Endothelial cell of umbilical vein (primary cell): Measurements from ENCODE around the gene ATRNL1. TPM values are rescaled to one million over a fixed set of nuclear protein-coding genes. Genes with fewer than 3 reads are reported as not detected.

Experiments
- BruUV-seq: library from RNA; stranded (reverse); fragments of 400-500 nt; replicated peaks from 2 replicates; lab custom pipeline; 2021; lab: Mats Ljungman, UMichigan
- CTCF ChIA-PET: fragments of 300-600, 350-600 bp; sonication (Branson Sonifier 250); formaldehyde crosslinking; loops from one replicate; lab custom pipeline; 2021; ENCODE audit warnings: antibody characterized with exemption, inconsistent platforms; lab: Charles Lee
- POLR2A ChIA-PET: fragments of 300-600, 350-600 bp; sonication (Branson Sonifier 250); formaldehyde crosslinking; loops from one replicate; lab custom pipeline; 2021; ENCODE audit warnings: antibody characterized with exemption, inconsistent platforms; lab: Charles Lee
- DNase-seq: peaks from one replicate; pipeline ENCODE4 v3.0.0-alpha.2; 2011; ENCODE audit warnings: low read depth, low spot score
- FAIRE-seq: peaks from 2 replicates; lab custom pipeline; 2011; peaks lifted over from hg19 to GRCh38; lab: Jason Lieb, UNC
- H2AFZ ChIP-seq: 2 replicates; pipeline ENCODE4 v1.6.0; 2012; ENCODE audit warnings: low read depth, low read length, control low read depth, inconsistent platforms
- H3K27ac ChIP-seq: 2 replicates; pipeline ENCODE4 v1.5.1; 2011; ENCODE audit warnings: low read depth, mild to moderate bottlenecking, control low read depth, low read length, moderate library complexity; ENCODE audit not compliant: insufficient read depth
- H3K27me3 ChIP-seq, 2 experiments: 2 replicates each; pipeline versions ENCODE4 v1.6.0 to v1.6.1; 2011; ENCODE audit warnings: low read length in 2 of 2, mixed read lengths in 1 of 2; ENCODE audit not compliant: control insufficient read depth in 2 of 2, insufficient read depth in 2 of 2
- H3K36me3 ChIP-seq, 2 experiments: 2 replicates in 1 of 2; 3 replicates in 1 of 2; pipeline ENCODE4 v1.5.1; 2011; ENCODE audit warnings: low read length in 2 of 2, mild to moderate bottlenecking in 1 of 2, moderate library complexity in 1 of 2; ENCODE audit not compliant: control insufficient read depth in 2 of 2, insufficient read depth in 2 of 2; ENCODE audit errors: extremely low read depth in 1 of 2
- H3K4me1 ChIP-seq: 3 replicates; pipeline ENCODE4 v1.5.1; 2011; ENCODE audit warnings: mild to moderate bottlenecking, low read length; ENCODE audit not compliant: control insufficient read depth, insufficient read depth; ENCODE audit errors: extremely low read depth
- H3K4me2 ChIP-seq: 2 replicates; pipeline ENCODE4 v1.6.1; 2011; ENCODE audit warnings: low read length, control low read depth, mixed read lengths; ENCODE audit not compliant: insufficient read depth
- H3K4me3 ChIP-seq, 3 experiments: fragments of 200-600 bp in 1 of 3; sonication (generic), shearing (Covaris generic) in 1 of 3; replicated peaks in 1 of 3; 2 replicates each; pipeline ENCODE4 v1.5.1; 2011 to 2016; ENCODE audit warnings: control low read depth in 3 of 3, low read length in 3 of 3, mild to moderate bottlenecking in 2 of 3, inconsistent platforms in 1 of 3, low read depth in 1 of 3, moderate library complexity in 1 of 3; ENCODE audit not compliant: insufficient read depth in 1 of 3
- H3K79me2 ChIP-seq: 2 replicates; pipeline ENCODE4 v1.6.0; 2012; ENCODE audit warnings: low read length, inconsistent platforms; ENCODE audit not compliant: control insufficient read depth, insufficient read depth
- H3K9ac ChIP-seq: replicated peaks from 2 replicates; pipeline ENCODE3; 2011; ENCODE audit warnings: low read length, control low read depth; ENCODE audit not compliant: insufficient read depth; ENCODE audit errors: extremely low read depth
- H3K9me1 ChIP-seq: replicated peaks from 3 replicates; pipeline ENCODE4 v1.6.0; 2011; ENCODE audit warnings: mild to moderate bottlenecking, low read length; ENCODE audit not compliant: control insufficient read depth, insufficient read depth; ENCODE audit errors: extremely low read depth
- H3K9me3 ChIP-seq: replicated peaks from 2 replicates; pipeline ENCODE4 v1.5.1; 2012; ENCODE audit warnings: low read length, inconsistent platforms; ENCODE audit not compliant: control insufficient read depth, insufficient read depth
- H4K20me1 ChIP-seq: replicated peaks from 2 replicates; pipeline ENCODE3; 2011; ENCODE audit warnings: mild to moderate bottlenecking, low read length; ENCODE audit not compliant: control insufficient read depth, insufficient read depth; ENCODE audit errors: extremely low read depth
- EZH2 ChIP-seq: IDR thresholded peaks from 2 replicates; pipeline ENCODE4 v1.6.1; 2012; ENCODE audit warnings: borderline replicate concordance, low read depth, mild to moderate bottlenecking, moderate library complexity, low read length, inconsistent platforms; ENCODE audit not compliant: severe bottlenecking
- FOS ChIP-seq: IDR thresholded peaks from 2 replicates; pipeline ENCODE4 v1.6.1; 2011; ENCODE audit warnings: mild to moderate bottlenecking, low read length, moderate library complexity, borderline replicate concordance; ENCODE audit not compliant: insufficient read depth
- GATA2 ChIP-seq: IDR thresholded peaks from 2 replicates; pipeline ENCODE4 v1.7.0; 2011; ENCODE audit warnings: low read depth, mild to moderate bottlenecking, moderate library complexity, mixed read lengths, low read length; ENCODE audit not compliant: insufficient read length, insufficient read depth
- JUN ChIP-seq: IDR thresholded peaks from 2 replicates; pipeline ENCODE4 v1.6.1; 2011; ENCODE audit warnings: borderline replicate concordance, low read depth; ENCODE audit not compliant: insufficient read length, insufficient read depth
- MYC ChIP-seq: IDR thresholded peaks from one replicate; pipeline ENCODE4 v1.6.1; 2011; ENCODE audit warnings: mild to moderate bottlenecking, low read depth, low read length
- POLR2A ChIP-seq: IDR thresholded peaks from 2 replicates; pipeline ENCODE4 v1.6.1; 2012; ENCODE audit warnings: low read depth, mild to moderate bottlenecking, control low read depth, low read length
- POLR2AphosphoS5 ChIP-seq: IDR thresholded peaks from 2 replicates; pipeline ENCODE4 v1.6.1; 2012; ENCODE audit warnings: low read depth, mild to moderate bottlenecking, control low read depth, low read length, moderate library complexity; ENCODE audit not compliant: insufficient read depth
- dilution Hi-C: fragments of 300-500 bp; cut with MboI; formaldehyde crosslinking; loops from one replicate; pipeline ENCODE4 v1.15.0; 2019; ENCODE audit warnings: low sequenced_read_pairs; ENCODE audit not compliant: extremely low pct_ligation_motif_present
- intact Hi-C: fragments of 100-400 bp; cut with micrococcal nuclease; formaldehyde crosslinking; loops from one replicate; pipeline ENCODE4 v1.10.0; 2022
- polyA plus RNA-seq, 4 experiments: library from polyadenylated mRNA; depleted of rRNA in 3 of 4; stranded (reverse) in 3 of 4; unstranded in 1 of 4; fragments of >200 nt; gene quantifications; 2 replicates each; pipeline versions ENCODE4 v1.2.1 to v1.2.3, GENCODE V29; 2011 to 2012; ENCODE audit warnings: missing spikeins in 1 of 4
- total RNA-seq: library from RNA; stranded (reverse); gene quantifications from 2 replicates; pipeline ENCODE4 v1.2.3, GENCODE V29; 2021
- TF ChIP-seq, protein P1 (sequence below): IDR thresholded peaks from 2 replicates; pipeline ENCODE4 v1.6.1; 2011; ENCODE audit not compliant: insufficient read depth, insufficient read length
- TF ChIP-seq, protein P2 (sequence below), 2 donors: IDR thresholded peaks; 1 replicate in 1 of 2; 2 replicates in 1 of 2; pipeline ENCODE4 v1.5.1; 2011; ENCODE audit warnings: low read length in 2 of 2, mild to moderate bottlenecking in 2 of 2, moderate library complexity in 2 of 2, control low read depth in 1 of 2, inconsistent platforms in 1 of 2, low read depth in 1 of 2; ENCODE audit not compliant: insufficient read depth in 1 of 2; ENCODE audit errors: extremely low read depth in 1 of 2

The ATRNL1 gene
- total and polyA plus RNA-seq, 2 donors (not counting 3 experiments of a cell fraction or from before 2014, with no cell fraction given), result not detected

DNA sequence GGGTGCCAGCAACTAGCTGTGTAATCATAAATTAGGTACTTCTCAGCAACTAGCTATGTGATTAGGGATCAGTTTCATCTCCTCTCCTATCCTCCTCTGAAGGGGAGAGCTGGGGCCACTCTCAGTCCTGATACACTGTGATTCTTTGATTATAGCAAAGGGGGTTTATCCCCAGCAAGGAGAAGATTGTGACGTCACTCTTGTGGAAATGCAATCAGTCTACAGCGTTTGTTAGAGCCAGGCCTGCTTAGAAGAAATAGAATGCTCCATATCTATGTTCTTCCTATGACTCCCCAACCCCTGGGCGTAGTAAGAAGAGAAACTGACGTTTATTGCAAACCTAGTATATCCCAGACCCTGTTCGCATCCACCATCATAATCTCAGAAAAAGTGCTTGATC is 871.7 kb downstream of the ATRNL1 start:
- intact Hi-C loops, result loop anchor here (1.0 kb wide), 1 partner anchor 166 kb away; no protein-coding TSS in a partner anchor
- ChIA-PET CTCF (interaction anchor here (1.0 to 2.2 kb wide), 3 partner anchors 12 to 166 kb away, joined by 3 to 9 read pairs (median 6); no protein-coding TSS in a partner anchor), POLR2A (no interaction called here)
- no peak overlapping the region for H2AFZ ChIP-seq
- no peaks in the 10 kb centered on the region for H3K9me3 ChIP-seq
- H4K20me1 ChIP-seq, result no peaks in the 10 kb centered on the region
- no peaks in the 10 kb centered on the region for H3K27me3 ChIP-seq
- H3K9ac ChIP-seq, result no peak overlapping the region
- H3K4me2 ChIP-seq, result no peak overlapping the region
- no peaks in the 10 kb centered on the region for H3K9me1 ChIP-seq
- H3K36me3 ChIP-seq, result no peaks in the 10 kb centered on the region
- H3K27ac ChIP-seq, result no peak overlapping the region
- no peaks in the 10 kb centered on the region for H3K4me1 ChIP-seq
- H3K79me2 ChIP-seq, result no peaks in the 10 kb centered on the region
- dilution Hi-C loops, result no loop called here
- BruUV-seq, result no TSS peak
- H3K4me3 ChIP-seq, result no peak overlapping the region
- TF ChIP-seq MYC (no peak), EZH2 (no peak), GATA2 (no peak), FOS (no peak), JUN (no peak), POLR2AphosphoS5 (no peak), POLR2A (no peak)
- TF ChIP-seq, protein P1, sequence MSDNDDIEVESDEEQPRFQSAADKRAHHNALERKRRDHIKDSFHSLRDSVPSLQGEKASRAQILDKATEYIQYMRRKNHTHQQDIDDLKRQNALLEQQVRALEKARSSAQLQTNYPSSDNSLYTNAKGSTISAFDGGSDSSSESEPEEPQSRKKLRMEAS, result no peak
- TF ChIP-seq, protein P2, sequence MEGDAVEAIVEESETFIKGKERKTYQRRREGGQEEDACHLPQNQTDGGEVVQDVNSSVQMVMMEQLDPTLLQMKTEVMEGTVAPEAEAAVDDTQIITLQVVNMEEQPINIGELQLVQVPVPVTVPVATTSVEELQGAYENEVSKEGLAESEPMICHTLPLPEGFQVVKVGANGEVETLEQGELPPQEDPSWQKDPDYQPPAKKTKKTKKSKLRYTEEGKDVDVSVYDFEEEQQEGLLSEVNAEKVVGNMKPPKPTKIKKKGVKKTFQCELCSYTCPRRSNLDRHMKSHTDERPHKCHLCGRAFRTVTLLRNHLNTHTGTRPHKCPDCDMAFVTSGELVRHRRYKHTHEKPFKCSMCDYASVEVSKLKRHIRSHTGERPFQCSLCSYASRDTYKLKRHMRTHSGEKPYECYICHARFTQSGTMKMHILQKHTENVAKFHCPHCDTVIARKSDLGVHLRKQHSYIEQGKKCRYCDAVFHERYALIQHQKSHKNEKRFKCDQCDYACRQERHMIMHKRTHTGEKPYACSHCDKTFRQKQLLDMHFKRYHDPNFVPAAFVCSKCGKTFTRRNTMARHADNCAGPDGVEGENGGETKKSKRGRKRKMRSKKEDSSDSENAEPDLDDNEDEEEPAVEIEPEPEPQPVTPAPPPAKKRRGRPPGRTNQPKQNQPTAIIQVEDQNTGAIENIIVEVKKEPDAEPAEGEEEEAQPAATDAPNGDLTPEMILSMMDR (IDR thresholded peaks at IDR 0.05; ENCODE audit: extremely low read depth in 1 of 2, insufficient read depth in 1 of 2, low read depth in 1 of 2, low read length in 2 of 2), result no peak
- FAIRE-seq, result no peak
- DNase-seq, result no peak
